ENCODE measurements around the gene GPRASP1. TPM values are rescaled to one million over a fixed set of nuclear protein-coding genes. Genes with fewer than 3 reads are reported as not detected.

Gene GPRASP1
- total RNA-seq: 1.6 and 2.0 TPM in 2 replicates

GRCh38 chrX:102651242-102652011 lies at the start of gene GPRASP1:
GPRASP1 (plus strand) TSS chrX:102651483; CDS start chrX:102653914, 2,431 bp downstream.

Small RNA genes lying within 50 kb of the gene (small RNA-seq; reads per million reads assigned to genes)
- gene RNU6-589P: not detected

Other genes starting within 250 kb of the GPRASP1 start
- not detected in 2 replicates for gene NXF2B, start 211.5 kb upstream of the GPRASP1 start, total RNA-seq
- gene TCP11X2, start 179.7 kb upstream of the GPRASP1 start, total RNA-seq: not detected in 2 replicates
- 0.33 and 0.96 TPM in 2 replicates for gene TMSB15A, start 134.7 kb upstream of the GPRASP1 start, total RNA-seq
- gene ARMCX5, start 52.0 kb upstream of the GPRASP1 start, total RNA-seq: 16.7 and 23.5 TPM in 2 replicates
- 11.5 and 13.1 TPM in 2 replicates for gene GPRASP2, start 61.0 kb downstream of the GPRASP1 start, total RNA-seq
- gene GPRASP3, start 69.3 kb downstream of the GPRASP1 start, total RNA-seq: 3.9 and 6.0 TPM in 2 replicates